Heart left ventricle (tissue), 13 donors: ENCODE results near the gene OR10H1.
"Not testable (repeated sequence)": the region's sequence is repeated elsewhere in the genome, so short reads cannot be mapped to it uniquely, and the experiment has no call there.

ENCODE experiments used
- CTCF ChIP-seq, 12 donors: fragments of 200-600 bp; sonication (generic) in 4 of 12; IDR thresholded peaks; one replicate each; pipeline versions ENCODE4 v1.5.0 to v1.8.0; 2018 to 2022; ENCODE audit warnings: antibody characterized with exemption in 12 of 12, mild to moderate bottlenecking in 5 of 12
- POLR2A ChIP-seq, 2 donors: fragments of 450-650 bp; IDR thresholded peaks; one replicate each; pipeline ENCODE4 v1.6.1; 2017; ENCODE audit warnings: antibody characterized with exemption in 2 of 2, mild to moderate bottlenecking in 2 of 2, moderate library complexity in 2 of 2
- donor health status: ischemic (EF 13 %, LVEDD 7.1; RV severe dilation, severe dysfunction).
- donor health status: DM: no; HTN: yes; CAD: no.
- donor health status: DM: no; HTN: no; CAD: no.
- donor health status: ischemic (EF 25% LVEDD 6.9; RV normal size, moderate dysfunction).
- donor health status: ischemic (EF 25% LVEDD 5.7; RV mildly dilated, moderate dysfunction).
- donor health status: ischemic (EF 35%, LVEDD 5.7; RV mildly dilated, moderate dysfunction).
- donor health status: nonischemic (EF 11% LVEDD 7.7; RV severe dilation, severe dysfunction).
- donor health status: DM: yes; HTN: yes; CAD: no.
- donor health status: PGD.
- donor health status: ischemic (EF 29% LVEDD 5.4; RV normal size, mild dysfunction).
- donor health status: nonischemic (EF 23%, LVEDD 6.1; RV moderate dilation, normal function).

GRCh38 chr19:15828611-15829305 is 13.3 kb upstream of the OR10H1 start:
- not testable (repeated sequence) for TF ChIP-seq POLR2A, CTCF (IDR thresholded peaks at IDR 0.05)
